Measurements from ENCODE around the gene EGFL7. TPM values are rescaled to one million over a fixed set of nuclear protein-coding genes. Genes with fewer than 3 reads are reported as not detected.

Gene EGFL7
- total and polyA plus RNA-seq, 2 of the 13 experiments (the other 11 are each of a cell fraction or from before 2014, with no cell fraction given) = 0.20 to 5.1 TPM

- TF ChIP-seq, protein P1, sequence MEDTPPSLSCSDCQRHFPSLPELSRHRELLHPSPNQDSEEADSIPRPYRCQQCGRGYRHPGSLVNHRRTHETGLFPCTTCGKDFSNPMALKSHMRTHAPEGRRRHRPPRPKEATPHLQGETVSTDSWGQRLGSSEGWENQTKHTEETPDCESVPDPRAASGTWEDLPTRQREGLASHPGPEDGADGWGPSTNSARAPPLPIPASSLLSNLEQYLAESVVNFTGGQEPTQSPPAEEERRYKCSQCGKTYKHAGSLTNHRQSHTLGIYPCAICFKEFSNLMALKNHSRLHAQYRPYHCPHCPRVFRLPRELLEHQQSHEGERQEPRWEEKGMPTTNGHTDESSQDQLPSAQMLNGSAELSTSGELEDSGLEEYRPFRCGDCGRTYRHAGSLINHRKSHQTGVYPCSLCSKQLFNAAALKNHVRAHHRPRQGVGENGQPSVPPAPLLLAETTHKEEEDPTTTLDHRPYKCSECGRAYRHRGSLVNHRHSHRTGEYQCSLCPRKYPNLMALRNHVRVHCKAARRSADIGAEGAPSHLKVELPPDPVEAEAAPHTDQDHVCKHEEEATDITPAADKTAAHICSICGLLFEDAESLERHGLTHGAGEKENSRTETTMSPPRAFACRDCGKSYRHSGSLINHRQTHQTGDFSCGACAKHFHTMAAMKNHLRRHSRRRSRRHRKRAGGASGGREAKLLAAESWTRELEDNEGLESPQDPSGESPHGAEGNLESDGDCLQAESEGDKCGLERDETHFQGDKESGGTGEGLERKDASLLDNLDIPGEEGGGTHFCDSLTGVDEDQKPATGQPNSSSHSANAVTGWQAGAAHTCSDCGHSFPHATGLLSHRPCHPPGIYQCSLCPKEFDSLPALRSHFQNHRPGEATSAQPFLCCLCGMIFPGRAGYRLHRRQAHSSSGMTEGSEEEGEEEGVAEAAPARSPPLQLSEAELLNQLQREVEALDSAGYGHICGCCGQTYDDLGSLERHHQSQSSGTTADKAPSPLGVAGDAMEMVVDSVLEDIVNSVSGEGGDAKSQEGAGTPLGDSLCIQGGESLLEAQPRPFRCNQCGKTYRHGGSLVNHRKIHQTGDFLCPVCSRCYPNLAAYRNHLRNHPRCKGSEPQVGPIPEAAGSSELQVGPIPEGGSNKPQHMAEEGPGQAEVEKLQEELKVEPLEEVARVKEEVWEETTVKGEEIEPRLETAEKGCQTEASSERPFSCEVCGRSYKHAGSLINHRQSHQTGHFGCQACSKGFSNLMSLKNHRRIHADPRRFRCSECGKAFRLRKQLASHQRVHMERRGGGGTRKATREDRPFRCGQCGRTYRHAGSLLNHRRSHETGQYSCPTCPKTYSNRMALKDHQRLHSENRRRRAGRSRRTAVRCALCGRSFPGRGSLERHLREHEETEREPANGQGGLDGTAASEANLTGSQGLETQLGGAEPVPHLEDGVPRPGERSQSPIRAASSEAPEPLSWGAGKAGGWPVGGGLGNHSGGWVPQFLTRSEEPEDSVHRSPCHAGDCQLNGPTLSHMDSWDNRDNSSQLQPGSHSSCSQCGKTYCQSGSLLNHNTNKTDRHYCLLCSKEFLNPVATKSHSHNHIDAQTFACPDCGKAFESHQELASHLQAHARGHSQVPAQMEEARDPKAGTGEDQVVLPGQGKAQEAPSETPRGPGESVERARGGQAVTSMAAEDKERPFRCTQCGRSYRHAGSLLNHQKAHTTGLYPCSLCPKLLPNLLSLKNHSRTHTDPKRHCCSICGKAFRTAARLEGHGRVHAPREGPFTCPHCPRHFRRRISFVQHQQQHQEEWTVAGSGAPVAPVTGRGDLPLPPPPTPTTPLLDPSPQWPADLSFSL (CRISPR knock-in tag; IDR thresholded peaks at IDR 0.05) = no peak
- TF ChIP-seq FOXO1 (CRISPR knock-in tag; IDR thresholded peaks at IDR 0.05) (peak; percentile 96), DMAP1 (CRISPR knock-in tag; IDR thresholded peaks at IDR 0.05) (no peak), ATF7-NPFF (CRISPR knock-in tag; IDR thresholded peaks at IDR 0.05; ENCODE audit: low read depth) (0 out of 2 replicates have a peak, but pooled peaks have one; percentile 62), KDM5A (IDR thresholded peaks at IDR 0.05; ENCODE audit: borderline replicate concordance, low read length) (no peak), SPEN (CRISPR knock-in tag; IDR thresholded peaks at IDR 0.05; ENCODE audit: low read depth) (no peak), ATF7 (IDR thresholded peaks at IDR 0.05) (no peak), ATF7 (CRISPR knock-in tag; IDR thresholded peaks at IDR 0.05) (no peak), HMG20B (CRISPR knock-in tag; conservative IDR thresholded peaks at IDR 0.05) (peak; percentile 100), KDM1A (CRISPR knock-in tag; IDR thresholded peaks at IDR 0.05) (peak; percentile 94), AKAP8 (CRISPR knock-in tag; IDR thresholded peaks at IDR 0.05) (no peak), ZNF205 (CRISPR knock-in tag; IDR thresholded peaks at IDR 0.05) (peak; percentile 70; the same call in 1 of the 2 replicates), CBX2 (IDR thresholded peaks at IDR 0.05; ENCODE audit: low read depth, low read length) (no peak), CBX2 (CRISPR knock-in tag; IDR thresholded peaks at IDR 0.05; ENCODE audit: low read depth) (no peak), ZC3H4 (CRISPR knock-in tag; IDR thresholded peaks at IDR 0.05; ENCODE audit: borderline replicate concordance) (no peak), ZNF276 (CRISPR knock-in tag; IDR thresholded peaks at IDR 0.05; ENCODE audit: low read depth) (no peak)
- TF ChIP-seq, protein P2, sequence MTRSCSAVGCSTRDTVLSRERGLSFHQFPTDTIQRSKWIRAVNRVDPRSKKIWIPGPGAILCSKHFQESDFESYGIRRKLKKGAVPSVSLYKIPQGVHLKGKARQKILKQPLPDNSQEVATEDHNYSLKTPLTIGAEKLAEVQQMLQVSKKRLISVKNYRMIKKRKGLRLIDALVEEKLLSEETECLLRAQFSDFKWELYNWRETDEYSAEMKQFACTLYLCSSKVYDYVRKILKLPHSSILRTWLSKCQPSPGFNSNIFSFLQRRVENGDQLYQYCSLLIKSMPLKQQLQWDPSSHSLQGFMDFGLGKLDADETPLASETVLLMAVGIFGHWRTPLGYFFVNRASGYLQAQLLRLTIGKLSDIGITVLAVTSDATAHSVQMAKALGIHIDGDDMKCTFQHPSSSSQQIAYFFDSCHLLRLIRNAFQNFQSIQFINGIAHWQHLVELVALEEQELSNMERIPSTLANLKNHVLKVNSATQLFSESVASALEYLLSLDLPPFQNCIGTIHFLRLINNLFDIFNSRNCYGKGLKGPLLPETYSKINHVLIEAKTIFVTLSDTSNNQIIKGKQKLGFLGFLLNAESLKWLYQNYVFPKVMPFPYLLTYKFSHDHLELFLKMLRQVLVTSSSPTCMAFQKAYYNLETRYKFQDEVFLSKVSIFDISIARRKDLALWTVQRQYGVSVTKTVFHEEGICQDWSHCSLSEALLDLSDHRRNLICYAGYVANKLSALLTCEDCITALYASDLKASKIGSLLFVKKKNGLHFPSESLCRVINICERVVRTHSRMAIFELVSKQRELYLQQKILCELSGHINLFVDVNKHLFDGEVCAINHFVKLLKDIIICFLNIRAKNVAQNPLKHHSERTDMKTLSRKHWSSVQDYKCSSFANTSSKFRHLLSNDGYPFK (CRISPR knock-in tag; IDR thresholded peaks at IDR 0.05; ENCODE audit: borderline replicate concordance) = no peak
These were observed 35.7 kb upstream of the EGFL7 start (continued) for GRCh38 chr9:136626740-136627642.

Measured in HepG2 (cell line).